22Rv1 (cell line): ENCODE data around the gene KIAA1958.
"Not testable (repeated sequence)": the region's sequence is repeated elsewhere in the genome, so short reads cannot be mapped to it uniquely, and the experiment has no call there.

Source experiments
- H3K27ac ChIP-seq: fragments of 450-650 bp; 2 replicates; pipeline ENCODE4 v1.5.1; 2017
- ZFX ChIP-seq: fragments of 450-650 bp; IDR thresholded peaks from 2 replicates; pipeline ENCODE4 v1.6.1; 2017; ENCODE audit warnings: antibody characterized with exemption, borderline replicate concordance
- TF ChIP-seq, protein P1 (sequence below): fragments of 450-650 bp; IDR thresholded peaks from 2 replicates; pipeline ENCODE4 v1.5.1; 2017; ENCODE audit warnings: mild to moderate bottlenecking

KIAA1958 gene

DNA sequence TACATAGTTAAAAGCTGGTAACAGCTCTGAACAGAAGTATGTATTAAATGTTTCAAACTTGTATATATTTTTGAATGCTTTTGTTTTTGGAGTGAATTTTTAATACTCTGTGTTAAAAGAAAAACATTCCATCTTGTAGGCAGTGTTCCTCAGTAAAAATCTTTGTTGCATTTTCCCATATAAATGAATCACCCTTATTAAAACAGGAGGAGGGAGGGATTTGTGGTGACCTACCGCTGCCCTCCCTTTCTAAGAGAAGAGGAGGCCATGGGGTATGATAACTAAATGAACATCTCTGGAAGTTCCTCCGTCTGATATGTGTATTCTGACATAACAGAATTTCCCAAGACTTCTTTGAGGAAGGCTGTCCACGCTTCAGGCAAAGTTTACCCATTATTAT lies 177.9 kb downstream of the KIAA1958 start:
- no peak overlapping the region for H3K27ac ChIP-seq
- TF ChIP-seq ZFX, result no peak
- TF ChIP-seq, protein P1, sequence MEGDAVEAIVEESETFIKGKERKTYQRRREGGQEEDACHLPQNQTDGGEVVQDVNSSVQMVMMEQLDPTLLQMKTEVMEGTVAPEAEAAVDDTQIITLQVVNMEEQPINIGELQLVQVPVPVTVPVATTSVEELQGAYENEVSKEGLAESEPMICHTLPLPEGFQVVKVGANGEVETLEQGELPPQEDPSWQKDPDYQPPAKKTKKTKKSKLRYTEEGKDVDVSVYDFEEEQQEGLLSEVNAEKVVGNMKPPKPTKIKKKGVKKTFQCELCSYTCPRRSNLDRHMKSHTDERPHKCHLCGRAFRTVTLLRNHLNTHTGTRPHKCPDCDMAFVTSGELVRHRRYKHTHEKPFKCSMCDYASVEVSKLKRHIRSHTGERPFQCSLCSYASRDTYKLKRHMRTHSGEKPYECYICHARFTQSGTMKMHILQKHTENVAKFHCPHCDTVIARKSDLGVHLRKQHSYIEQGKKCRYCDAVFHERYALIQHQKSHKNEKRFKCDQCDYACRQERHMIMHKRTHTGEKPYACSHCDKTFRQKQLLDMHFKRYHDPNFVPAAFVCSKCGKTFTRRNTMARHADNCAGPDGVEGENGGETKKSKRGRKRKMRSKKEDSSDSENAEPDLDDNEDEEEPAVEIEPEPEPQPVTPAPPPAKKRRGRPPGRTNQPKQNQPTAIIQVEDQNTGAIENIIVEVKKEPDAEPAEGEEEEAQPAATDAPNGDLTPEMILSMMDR, result no peak

DNA sequence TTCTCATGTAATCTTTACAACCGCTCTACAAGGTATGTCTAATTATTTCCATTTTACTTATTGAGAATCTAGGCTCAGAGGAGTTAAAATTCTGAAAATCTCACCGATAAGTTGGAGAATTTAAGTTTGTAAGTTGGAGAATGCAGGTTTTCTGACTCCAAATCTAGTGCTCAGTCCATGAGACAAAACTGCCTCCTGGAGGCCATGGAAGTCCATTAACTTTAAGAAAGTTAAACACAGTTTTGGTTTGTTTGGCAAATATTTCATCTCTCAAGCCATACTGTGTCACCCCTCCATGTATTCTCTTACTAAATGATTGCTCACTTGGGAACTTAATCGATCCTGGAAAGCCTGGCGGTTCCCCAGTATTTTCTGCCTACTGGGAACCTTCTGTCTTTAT lies 178.7 kb downstream of the KIAA1958 start:
- TF ChIP-seq, protein P1, result no peak
- TF ChIP-seq ZFX, result no peak
- no peak overlapping the region for H3K27ac ChIP-seq

DNA sequence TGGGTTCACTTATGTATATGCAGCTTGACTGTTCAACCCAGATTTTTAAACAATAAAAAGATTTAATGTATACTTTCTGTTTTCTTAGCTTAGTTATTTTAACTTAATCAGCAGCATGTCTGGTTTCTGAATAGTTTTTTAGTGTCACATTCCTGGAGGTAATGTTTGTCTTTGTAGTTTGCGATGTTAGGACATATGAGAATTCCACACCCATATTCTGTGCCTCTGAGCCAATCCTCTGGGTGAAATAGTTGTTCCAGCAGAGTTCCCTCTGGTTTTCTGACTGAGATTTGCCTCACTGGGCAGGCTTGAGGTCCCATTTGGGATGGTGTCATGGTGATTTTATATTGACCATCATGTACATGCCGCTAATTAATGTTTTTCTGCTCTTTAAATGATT lies 182.7 kb downstream of the KIAA1958 start:
- TF ChIP-seq, protein P1, result no peak
- TF ChIP-seq ZFX, result no peak
- no peak overlapping the region for H3K27ac ChIP-seq

- no peak overlapping the region for H3K27ac ChIP-seq
Observed at GRCh38 chr9:112670991-112671625, 184.5 kb downstream of the KIAA1958 start.

GRCh38 chr9:112673221-112673620 lies 186.6 kb downstream of the KIAA1958 start:
- H3K27ac ChIP-seq, result not testable (repeated sequence)

More at GRCh38 chr9:112670991-112671625, 184.5 kb downstream of the KIAA1958 start:
- TF ChIP-seq, protein P1, result no peak
- TF ChIP-seq ZFX, result no peak

GRCh38 chr9:112677040-112677439 lies 190.4 kb downstream of the KIAA1958 start:
- TF ChIP-seq, protein P1, result no peak
- no peak for TF ChIP-seq ZFX
- H3K27ac ChIP-seq, result no peak overlapping the region

DNA sequence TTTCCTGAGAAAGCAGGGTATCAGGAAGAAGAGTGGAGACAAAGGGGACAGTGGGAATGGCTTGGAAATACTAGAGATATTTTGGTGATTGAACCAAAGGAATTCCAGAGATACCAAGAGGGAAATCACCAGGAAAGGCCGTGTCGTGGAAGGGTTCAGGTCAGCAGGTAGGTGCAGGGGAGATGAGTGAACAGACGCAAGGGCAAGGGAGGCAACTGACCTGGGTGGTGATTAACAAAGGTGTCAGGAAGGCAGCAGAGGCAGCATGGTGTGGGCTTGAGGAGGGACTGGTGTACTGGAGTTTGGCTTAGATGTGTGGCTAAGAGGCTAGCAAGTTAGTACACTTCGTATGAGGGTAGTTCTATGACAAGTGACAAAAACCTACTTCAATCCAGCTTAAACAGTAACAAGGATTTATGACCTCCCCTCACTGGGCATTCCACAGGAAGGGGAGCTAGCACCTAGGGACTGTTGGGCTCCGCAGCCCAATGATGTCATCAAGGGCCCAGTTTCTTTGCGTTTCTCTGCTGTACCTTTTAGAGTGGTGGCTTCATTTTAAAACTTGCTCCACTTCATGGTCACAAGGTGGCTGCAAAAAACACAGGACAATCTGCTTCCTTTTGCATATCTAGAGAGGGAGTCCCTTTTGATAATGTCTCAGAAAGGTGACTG lies 194.2 kb downstream of the KIAA1958 start:
- no peak for TF ChIP-seq ZFX
- TF ChIP-seq, protein P1, result no peak
- H3K27ac ChIP-seq, result no peak overlapping the region
